HG03442 (cell line): ENCODE results near the gene BTBD6.

ENCODE experiments used
- ATAC-seq: cut with Tn5 transposase; IDR thresholded peaks from one replicate; pipeline ENCODE4 v1.9.1; 2021; ENCODE audit warnings: mild to moderate bottlenecking, moderate library complexity; ENCODE audit not compliant: unreplicated experiment

The BTBD6 gene

GRCh38 chr14:105248368-105249181 lies at the start of gene BTBD6:
Gene BTBD6 (plus strand): TSS chr14:105248533. CDS start chr14:105248712, 179 bp downstream.
- peak; percentile 89 for ATAC-seq

GRCh38 chr14:105198588-105198987 lies 49.7 kb upstream of the BTBD6 start:
- ATAC-seq = no peak

- ATAC-seq = no peak
Measured at GRCh38 chr14:105199093-105199492, 49.2 kb upstream of the BTBD6 start.

GRCh38 chr14:105200074-105200473 lies 48.3 kb upstream of the BTBD6 start:
- no peak for ATAC-seq

GRCh38 chr14:105200641-105201040 lies 47.7 kb upstream of the BTBD6 start:
- ATAC-seq = no peak

GRCh38 chr14:105201156-105201924 lies 47.0 kb upstream of the BTBD6 start:
- no peak for ATAC-seq

GRCh38 chr14:105201925-105202513 lies 46.3 kb upstream of the BTBD6 start:
- ATAC-seq = no peak

GRCh38 chr14:105203057-105203531 lies 45.2 kb upstream of the BTBD6 start:
- no peak for ATAC-seq

- no peak for ATAC-seq
Measured at GRCh38 chr14:105203701-105204100, 44.6 kb upstream of the BTBD6 start.

GRCh38 chr14:105204206-105204930 lies 44.0 kb upstream of the BTBD6 start:
- no peak for ATAC-seq

- ATAC-seq = no peak
Measured at GRCh38 chr14:105204931-105205672, 43.2 kb upstream of the BTBD6 start.

GRCh38 chr14:105205673-105206208 lies 42.6 kb upstream of the BTBD6 start:
- ATAC-seq = no peak

- ATAC-seq = no peak
Measured at GRCh38 chr14:105206873-105207272, 41.5 kb upstream of the BTBD6 start.

- no peak for ATAC-seq
Measured at GRCh38 chr14:105207460-105207901, 40.9 kb upstream of the BTBD6 start.

- no peak for ATAC-seq
Measured at GRCh38 chr14:105207996-105208737, 40.2 kb upstream of the BTBD6 start.

- ATAC-seq = no peak
Measured at GRCh38 chr14:105208738-105209075, 39.6 kb upstream of the BTBD6 start.

- no peak for ATAC-seq
Measured at GRCh38 chr14:105209091-105209490, 39.2 kb upstream of the BTBD6 start.

- no peak for ATAC-seq
Measured at GRCh38 chr14:105209646-105210045, 38.7 kb upstream of the BTBD6 start.
